ENCODE data around the gene ZNF883.

ZNF883 gene

DNA sequence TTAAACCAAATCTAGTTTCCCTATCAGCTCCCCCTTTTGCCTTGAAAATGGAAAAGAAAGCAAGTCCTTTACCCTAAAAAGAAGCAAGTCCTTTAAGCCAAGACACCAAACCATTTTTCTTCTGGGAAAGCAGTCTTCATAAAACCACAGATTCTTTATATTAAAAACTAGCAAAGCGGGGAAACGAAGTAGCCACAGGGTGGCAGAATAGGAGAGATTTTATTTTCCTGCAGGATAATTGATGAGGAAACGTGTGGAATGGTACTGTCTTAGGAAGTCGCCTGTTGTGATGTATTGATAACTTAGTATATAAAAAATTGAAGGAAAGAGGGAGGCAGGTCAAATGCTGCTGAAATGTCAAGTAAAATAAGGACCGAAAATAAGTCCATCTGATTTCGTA is 41.1 kb downstream of the ZNF883 start:
- peak; percentile 25 for DNase-seq (ENCODE audit: low spot score)
- POLR2A ChIA-PET (ENCODE audit: low non-redundant PET), result interaction anchor here (0.6 kb wide), 1 partner anchor 30 kb away, joined by 3 read pairs; no protein-coding TSS in a partner anchor
- TF ChIP-seq, protein P1, sequence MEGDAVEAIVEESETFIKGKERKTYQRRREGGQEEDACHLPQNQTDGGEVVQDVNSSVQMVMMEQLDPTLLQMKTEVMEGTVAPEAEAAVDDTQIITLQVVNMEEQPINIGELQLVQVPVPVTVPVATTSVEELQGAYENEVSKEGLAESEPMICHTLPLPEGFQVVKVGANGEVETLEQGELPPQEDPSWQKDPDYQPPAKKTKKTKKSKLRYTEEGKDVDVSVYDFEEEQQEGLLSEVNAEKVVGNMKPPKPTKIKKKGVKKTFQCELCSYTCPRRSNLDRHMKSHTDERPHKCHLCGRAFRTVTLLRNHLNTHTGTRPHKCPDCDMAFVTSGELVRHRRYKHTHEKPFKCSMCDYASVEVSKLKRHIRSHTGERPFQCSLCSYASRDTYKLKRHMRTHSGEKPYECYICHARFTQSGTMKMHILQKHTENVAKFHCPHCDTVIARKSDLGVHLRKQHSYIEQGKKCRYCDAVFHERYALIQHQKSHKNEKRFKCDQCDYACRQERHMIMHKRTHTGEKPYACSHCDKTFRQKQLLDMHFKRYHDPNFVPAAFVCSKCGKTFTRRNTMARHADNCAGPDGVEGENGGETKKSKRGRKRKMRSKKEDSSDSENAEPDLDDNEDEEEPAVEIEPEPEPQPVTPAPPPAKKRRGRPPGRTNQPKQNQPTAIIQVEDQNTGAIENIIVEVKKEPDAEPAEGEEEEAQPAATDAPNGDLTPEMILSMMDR (conservative IDR thresholded peaks at IDR 0.05; ENCODE audit: low read depth), result peak; percentile 27; the same call in 1 of the 2 replicates
- no peak overlapping the region for H3K27ac ChIP-seq
- CTCF ChIA-PET, result interaction anchor here (0.6 kb wide), 1 partner anchor 16 kb away, joined by 3 read pairs; no protein-coding TSS in a partner anchor

GRCh38 chr9:112969730-112970129 is 42.3 kb downstream of the ZNF883 start:
- no peak overlapping the region for H3K27ac ChIP-seq
- DNase-seq (ENCODE audit: low spot score), result no peak
- ChIA-PET POLR2A (ENCODE audit: low non-redundant PET) (no interaction called here), CTCF (interaction anchor here (0.7 kb wide), 1 partner anchor 143 kb away, joined by 3 read pairs; no protein-coding TSS in a partner anchor)
- TF ChIP-seq, protein P1 (conservative IDR thresholded peaks at IDR 0.05; ENCODE audit: low read depth), result no peak

DNA sequence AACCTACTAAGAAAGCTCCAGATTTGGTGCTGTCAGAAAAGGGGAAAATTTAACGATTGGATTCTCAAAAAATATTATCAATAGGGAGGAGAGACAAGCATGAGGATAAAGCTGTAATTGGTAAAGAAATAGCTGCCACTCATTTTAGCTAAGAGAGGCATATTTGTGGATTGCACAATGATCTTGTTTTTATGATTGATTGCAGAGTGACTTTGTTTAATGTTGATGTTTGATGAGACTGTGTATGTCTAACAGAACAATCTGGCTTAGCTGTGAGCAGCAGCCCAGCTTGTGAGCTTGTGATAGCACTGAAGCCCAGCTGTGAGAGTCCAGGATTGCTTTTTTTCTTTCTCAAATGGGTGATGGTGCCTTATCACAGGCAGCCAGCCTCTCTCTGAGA is 56.4 kb downstream of the ZNF883 start:
- POLR2A ChIA-PET (ENCODE audit: low non-redundant PET), result no interaction called here
- TF ChIP-seq, protein P1 (conservative IDR thresholded peaks at IDR 0.05; ENCODE audit: low read depth), result no peak
- CTCF ChIA-PET, result interaction anchor here (0.6 to 1.2 kb wide), 3 partner anchors 14 to 1555 kb away, joined by 3 read pairs; no protein-coding TSS in a partner anchor
- H3K27ac ChIP-seq, result no peak overlapping the region
- DNase-seq (ENCODE audit: low spot score), result no peak

DNA sequence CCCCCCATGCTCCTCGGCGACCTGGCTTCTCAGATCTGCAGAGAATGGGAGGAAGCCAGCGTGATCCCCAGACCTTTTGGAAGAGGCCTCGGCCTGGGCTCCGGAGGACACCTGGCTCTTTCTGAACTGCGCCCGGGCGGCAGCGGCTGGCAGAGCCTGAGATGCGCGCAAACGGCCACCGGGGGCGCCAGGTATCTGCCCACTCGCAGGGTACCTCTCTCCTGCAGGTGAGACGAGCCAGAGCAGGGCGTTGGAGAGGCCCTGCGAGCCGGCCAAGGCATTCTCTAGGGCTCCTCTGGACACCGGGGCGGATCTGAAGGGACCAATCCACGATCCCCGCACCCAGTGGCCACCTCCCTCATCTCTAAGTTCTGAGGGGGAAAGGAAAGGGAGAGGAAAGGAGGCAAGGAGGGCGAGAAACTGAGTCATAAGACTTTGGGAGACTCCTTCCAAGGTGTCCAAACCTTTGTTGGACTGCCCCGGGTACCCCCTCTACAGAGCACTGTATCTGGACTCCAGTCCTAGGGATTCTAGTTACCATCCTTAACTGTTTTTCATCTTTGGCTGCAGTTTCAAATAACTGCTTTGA is 66.3 kb downstream of the ZNF883 start:
- no peak for DNase-seq (ENCODE audit: low spot score)
- TF ChIP-seq, protein P1 (conservative IDR thresholded peaks at IDR 0.05; ENCODE audit: low read depth), result peak; percentile 38
- ChIA-PET CTCF (no interaction called here), POLR2A (ENCODE audit: low non-redundant PET) (no interaction called here)
- H3K27ac ChIP-seq, result no peak overlapping the region

- CTCF ChIA-PET, result no interaction called here
- TF ChIP-seq, protein P1 (conservative IDR thresholded peaks at IDR 0.05; ENCODE audit: low read depth), result no peak
Measured at GRCh38 chr9:112939418-112939817, 72.6 kb downstream of the ZNF883 start.

GRCh38 chr9:112933696-112934095 is 78.3 kb downstream of the ZNF883 start:
- DNase-seq (ENCODE audit: low spot score), result no peak
- ChIA-PET POLR2A (ENCODE audit: low non-redundant PET) (no interaction called here), CTCF (no interaction called here)
- no peak overlapping the region for H3K27ac ChIP-seq
- TF ChIP-seq, protein P1 (conservative IDR thresholded peaks at IDR 0.05; ENCODE audit: low read depth), result no peak

More at GRCh38 chr9:112939418-112939817, 72.6 kb downstream of the ZNF883 start:
- POLR2A ChIA-PET (ENCODE audit: low non-redundant PET), result no interaction called here
- no peak overlapping the region for H3K27ac ChIP-seq
- no peak for DNase-seq (ENCODE audit: low spot score)

Measured in RWPE1 (cell line).